HG03159 (cell line): ENCODE measurements around the gene RWDD3.

Source experiments
- ATAC-seq: cut with Tn5 transposase; IDR thresholded peaks from one replicate; pipeline ENCODE4 v1.9.1; 2021; ENCODE audit warnings: mild to moderate bottlenecking, moderate library complexity; ENCODE audit not compliant: unreplicated experiment

Gene RWDD3

GRCh38 chr1:95233737-95234500 is at the start of gene RWDD3:
Gene RWDD3 (plus strand): TSS chr1:95234210. CDS start chr1:95234231, 21 bp downstream.
- ATAC-seq = peak; percentile 97

GRCh38 chr1:95186149-95186548 is 47.9 kb upstream of the RWDD3 start:
- no peak for ATAC-seq

GRCh38 chr1:95193591-95193990 is 40.4 kb upstream of the RWDD3 start:
- ATAC-seq = no peak

GRCh38 chr1:95195046-95195445 is 39.0 kb upstream of the RWDD3 start:
- no peak for ATAC-seq

GRCh38 chr1:95196017-95196416 is 38.0 kb upstream of the RWDD3 start:
- ATAC-seq = no peak

GRCh38 chr1:95197616-95198252 is 36.3 kb upstream of the RWDD3 start:
- no peak for ATAC-seq

GRCh38 chr1:95201905-95202304 is 32.1 kb upstream of the RWDD3 start:
- ATAC-seq = no peak

- ATAC-seq = no peak
These were observed 30.0 kb upstream of the RWDD3 start for GRCh38 chr1:95203908-95204437.

GRCh38 chr1:95206514-95206913 is 27.5 kb upstream of the RWDD3 start:
- ATAC-seq = no peak

- ATAC-seq = no peak
These were observed 26.6 kb upstream of the RWDD3 start for GRCh38 chr1:95207223-95207935.

GRCh38 chr1:95208876-95209275 is 25.1 kb upstream of the RWDD3 start:
- ATAC-seq = no peak

GRCh38 chr1:95209291-95209690 is 24.7 kb upstream of the RWDD3 start:
- no peak for ATAC-seq

- no peak for ATAC-seq
These were observed 17.6 kb upstream of the RWDD3 start for GRCh38 chr1:95216292-95216990.

- ATAC-seq = no peak
These were observed 16.6 kb upstream of the RWDD3 start for GRCh38 chr1:95217371-95217770.

- no peak for ATAC-seq
These were observed 14.6 kb upstream of the RWDD3 start for GRCh38 chr1:95219407-95219806.

GRCh38 chr1:95221306-95221705 is 12.7 kb upstream of the RWDD3 start:
- ATAC-seq = no peak

GRCh38 chr1:95222629-95223028 is 11.4 kb upstream of the RWDD3 start:
- no peak for ATAC-seq

- no peak for ATAC-seq
These were observed 10.9 kb upstream of the RWDD3 start for GRCh38 chr1:95223110-95223509.

- ATAC-seq = no peak
These were observed 7.0 kb upstream of the RWDD3 start for GRCh38 chr1:95226781-95227660.

- no peak for ATAC-seq
These were observed 5.0 kb upstream of the RWDD3 start for GRCh38 chr1:95229037-95229436.
